ENCODE data around the gene DGKB.

The DGKB gene

GRCh38 chr7:14854471-14854870 lies 48.1 kb downstream of the DGKB start:
- no peak overlapping the region for H3K4me3 ChIP-seq (ENCODE audit: low read depth, low read length)
- TF ChIP-seq, protein P1, sequence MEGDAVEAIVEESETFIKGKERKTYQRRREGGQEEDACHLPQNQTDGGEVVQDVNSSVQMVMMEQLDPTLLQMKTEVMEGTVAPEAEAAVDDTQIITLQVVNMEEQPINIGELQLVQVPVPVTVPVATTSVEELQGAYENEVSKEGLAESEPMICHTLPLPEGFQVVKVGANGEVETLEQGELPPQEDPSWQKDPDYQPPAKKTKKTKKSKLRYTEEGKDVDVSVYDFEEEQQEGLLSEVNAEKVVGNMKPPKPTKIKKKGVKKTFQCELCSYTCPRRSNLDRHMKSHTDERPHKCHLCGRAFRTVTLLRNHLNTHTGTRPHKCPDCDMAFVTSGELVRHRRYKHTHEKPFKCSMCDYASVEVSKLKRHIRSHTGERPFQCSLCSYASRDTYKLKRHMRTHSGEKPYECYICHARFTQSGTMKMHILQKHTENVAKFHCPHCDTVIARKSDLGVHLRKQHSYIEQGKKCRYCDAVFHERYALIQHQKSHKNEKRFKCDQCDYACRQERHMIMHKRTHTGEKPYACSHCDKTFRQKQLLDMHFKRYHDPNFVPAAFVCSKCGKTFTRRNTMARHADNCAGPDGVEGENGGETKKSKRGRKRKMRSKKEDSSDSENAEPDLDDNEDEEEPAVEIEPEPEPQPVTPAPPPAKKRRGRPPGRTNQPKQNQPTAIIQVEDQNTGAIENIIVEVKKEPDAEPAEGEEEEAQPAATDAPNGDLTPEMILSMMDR (IDR thresholded peaks at IDR 0.05; ENCODE audit: low read depth, low read length): no peak

- TF ChIP-seq, protein P1 (IDR thresholded peaks at IDR 0.05; ENCODE audit: low read depth, low read length): no peak
- no peak overlapping the region for H3K4me3 ChIP-seq (ENCODE audit: low read depth, low read length)
These were observed 50.9 kb downstream of the DGKB start for GRCh38 chr7:14851610-14852009.

DNA sequence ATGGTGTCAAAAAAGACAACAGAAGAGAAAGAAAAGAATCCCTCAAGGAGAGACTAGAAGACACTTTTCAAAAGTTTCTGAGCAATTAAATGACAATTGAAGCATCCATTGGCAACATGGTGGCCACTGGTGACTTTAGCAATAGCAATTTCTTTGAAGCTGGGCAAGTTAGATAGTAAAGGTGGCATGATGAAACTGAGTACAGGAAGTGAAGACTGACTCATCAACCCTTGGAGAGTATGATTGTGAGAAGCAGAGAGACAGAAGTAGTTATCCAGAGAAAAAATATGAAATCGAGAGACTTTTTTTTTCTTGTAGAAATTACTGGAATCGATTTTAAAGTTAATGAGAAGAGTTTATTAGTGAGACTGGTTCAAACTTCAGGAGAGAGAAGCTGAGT lies 52.5 kb downstream of the DGKB start:
- TF ChIP-seq, protein P1 (IDR thresholded peaks at IDR 0.05; ENCODE audit: low read depth, low read length): no peak
- H3K4me3 ChIP-seq (ENCODE audit: low read depth, low read length): no peak overlapping the region

DNA sequence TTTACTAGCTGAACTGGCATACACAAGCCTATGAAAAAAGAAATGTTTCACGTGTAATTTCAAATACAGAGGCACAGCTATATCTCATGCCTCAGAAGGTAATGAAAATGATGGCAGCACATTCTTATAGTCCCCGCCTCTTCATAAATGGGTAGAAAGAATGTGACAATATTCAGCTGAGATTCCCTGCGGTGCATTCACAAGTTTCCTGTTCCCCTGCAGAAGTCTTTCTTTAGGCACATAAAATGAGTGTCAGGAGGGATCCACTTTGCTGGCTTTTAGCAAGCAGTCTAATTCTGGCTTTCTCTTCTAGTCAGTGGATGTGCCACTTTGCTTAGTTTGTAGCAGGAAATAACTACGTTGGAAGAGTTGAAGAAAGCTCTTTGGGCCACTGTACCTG lies 56.1 kb downstream of the DGKB start:
- TF ChIP-seq, protein P1 (IDR thresholded peaks at IDR 0.05; ENCODE audit: low read depth, low read length): no peak
- no peak overlapping the region for H3K4me3 ChIP-seq (ENCODE audit: low read depth, low read length)

DNA sequence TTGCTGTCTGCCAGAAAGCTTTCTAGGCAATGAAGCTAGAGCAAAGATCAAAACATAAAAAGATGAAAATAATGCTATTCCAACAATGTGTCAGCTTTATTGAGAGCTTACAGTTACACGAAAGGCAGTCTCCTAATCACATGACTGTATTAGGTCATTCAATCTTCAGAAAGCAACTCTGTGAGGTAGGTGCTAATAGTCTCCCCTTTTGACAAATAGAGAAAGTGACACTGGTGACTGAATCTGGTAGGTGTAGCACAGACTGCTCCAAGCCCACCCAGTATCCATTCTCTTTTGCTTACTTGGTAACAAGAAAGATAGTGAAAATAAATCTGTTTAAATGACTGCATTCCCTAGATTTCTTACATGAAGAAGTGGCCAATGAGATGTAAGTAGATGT lies 58.8 kb downstream of the DGKB start:
- TF ChIP-seq, protein P1 (IDR thresholded peaks at IDR 0.05; ENCODE audit: low read depth, low read length): no peak
- no peak overlapping the region for H3K4me3 ChIP-seq (ENCODE audit: low read depth, low read length)

DNA sequence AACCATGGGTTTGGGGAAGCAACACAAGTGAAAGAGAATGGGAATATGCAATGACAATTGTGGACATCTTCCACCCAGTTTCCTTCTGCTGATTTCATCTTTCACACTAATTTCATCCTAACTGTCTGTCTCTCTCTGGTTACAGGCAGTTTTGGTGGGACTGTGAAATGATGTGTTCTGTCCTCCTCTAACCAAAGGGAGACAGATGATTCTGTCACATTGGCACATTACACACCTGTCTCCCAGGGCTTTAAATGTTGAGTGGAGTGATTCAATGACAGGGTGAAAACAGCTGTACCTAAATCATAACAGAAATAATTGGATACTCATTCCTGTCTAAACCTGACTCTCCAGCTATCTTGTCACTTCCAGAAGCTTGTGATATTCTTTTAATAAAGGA lies 60.0 kb downstream of the DGKB start:
- TF ChIP-seq, protein P1 (IDR thresholded peaks at IDR 0.05; ENCODE audit: low read depth, low read length): no peak
- H3K4me3 ChIP-seq (ENCODE audit: low read depth, low read length): no peak overlapping the region

DNA sequence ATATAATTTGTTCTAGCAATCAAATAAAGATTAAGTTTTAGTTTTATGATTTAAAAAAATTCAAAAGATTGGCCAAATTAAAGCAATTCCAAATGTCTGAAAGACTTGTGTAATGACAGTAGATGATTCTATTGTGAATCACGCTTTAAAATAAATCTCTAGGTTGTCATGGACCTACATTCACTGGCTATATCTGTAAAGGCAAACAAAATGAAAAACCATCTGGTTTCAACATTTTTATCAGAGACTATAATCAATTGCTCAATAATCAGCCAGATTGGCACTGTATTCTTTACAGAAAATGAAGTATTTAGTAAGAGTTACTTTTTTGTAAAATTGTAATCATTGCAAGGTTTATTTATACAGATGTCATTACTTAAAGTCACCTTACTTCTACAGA lies 60.7 kb downstream of the DGKB start:
- no peak overlapping the region for H3K4me3 ChIP-seq (ENCODE audit: low read depth, low read length)
- TF ChIP-seq, protein P1 (IDR thresholded peaks at IDR 0.05; ENCODE audit: low read depth, low read length): no peak

All from WI38 (cell line).